Fibroblast of peridontal ligament (primary cell): ENCODE measurements around the gene ANKRD31.
"Not testable (repeated sequence)": the region's sequence is repeated elsewhere in the genome, so short reads cannot be mapped to it uniquely, and the experiment has no call there.

ENCODE experiments used
- DNase-seq: peaks from one replicate; pipeline ENCODE4 v3.0.0-alpha.2; 2010; ENCODE audit errors: extremely low read depth

Gene ANKRD31

GRCh38 chr5:75225506-75225905 lies 11.2 kb downstream of the ANKRD31 start:
- DNase-seq = no peak

GRCh38 chr5:75220787-75221186 lies 15.9 kb downstream of the ANKRD31 start:
- DNase-seq = not testable (repeated sequence)

GRCh38 chr5:75214928-75215327 lies 21.8 kb downstream of the ANKRD31 start:
- DNase-seq = no peak

- no peak for DNase-seq
These were observed 22.3 kb downstream of the ANKRD31 start for GRCh38 chr5:75214409-75214808.

GRCh38 chr5:75203604-75204003 lies 33.1 kb downstream of the ANKRD31 start:
- DNase-seq = no peak

GRCh38 chr5:75202935-75203334 lies 33.7 kb downstream of the ANKRD31 start:
- DNase-seq = no peak

- no peak for DNase-seq
These were observed 35.9 kb downstream of the ANKRD31 start for GRCh38 chr5:75200776-75201175.

GRCh38 chr5:75199946-75200345 lies 36.7 kb downstream of the ANKRD31 start:
- DNase-seq = no peak

- no peak for DNase-seq
These were observed 37.6 kb downstream of the ANKRD31 start for GRCh38 chr5:75199071-75199470.

GRCh38 chr5:75197745-75198144 lies 38.9 kb downstream of the ANKRD31 start:
- no peak for DNase-seq

- DNase-seq = no peak
These were observed 43.9 kb downstream of the ANKRD31 start for GRCh38 chr5:75192804-75193203.

- no peak for DNase-seq
These were observed 44.4 kb downstream of the ANKRD31 start for GRCh38 chr5:75192264-75192663.

- no peak for DNase-seq
These were observed 46.5 kb downstream of the ANKRD31 start for GRCh38 chr5:75190227-75190626.

GRCh38 chr5:75189353-75189752 lies 47.3 kb downstream of the ANKRD31 start:
- no peak for DNase-seq

GRCh38 chr5:75185763-75186162 lies 50.9 kb downstream of the ANKRD31 start:
- no peak for DNase-seq

GRCh38 chr5:75176009-75176408 lies 60.7 kb downstream of the ANKRD31 start:
- not testable (repeated sequence) for DNase-seq

GRCh38 chr5:75174872-75175271 lies 61.8 kb downstream of the ANKRD31 start:
- not testable (repeated sequence) for DNase-seq

- peak; percentile 5 for DNase-seq
These were observed 67.2 kb downstream of the ANKRD31 start for GRCh38 chr5:75169516-75169915.

GRCh38 chr5:75168026-75168735 lies 68.5 kb downstream of the ANKRD31 start:
- no peak for DNase-seq

- peak; percentile 1 for DNase-seq
These were observed 69.3 kb downstream of the ANKRD31 start for GRCh38 chr5:75167345-75167744.

- not testable (repeated sequence) for DNase-seq
These were observed 75.2 kb downstream of the ANKRD31 start for GRCh38 chr5:75161508-75161907.

- DNase-seq = peak; percentile 12
These were observed 80.1 kb downstream of the ANKRD31 start for GRCh38 chr5:75156585-75156984.

GRCh38 chr5:75152860-75153259 lies 83.8 kb downstream of the ANKRD31 start:
- no peak for DNase-seq

GRCh38 chr5:75148051-75148450 lies 88.6 kb downstream of the ANKRD31 start:
- no peak for DNase-seq
